ENCODE measurements around the gene HSD11B1.

HSD11B1 gene

GRCh38 chr1:209770636-209771415 lies 66.2 kb downstream of the HSD11B1 start:
- H4K20me1 ChIP-seq (ENCODE audit: insufficient read depth, low read length): peaks cover 18% of the 10 kb centered on the region
- H3K4me1 ChIP-seq (ENCODE audit: insufficient read depth, low read length): peaks cover 50% of the 10 kb centered on the region
- no peak overlapping the region; the same call in 1 of the 2 replicates for H3K27ac ChIP-seq (ENCODE audit: low read length)
- peaks cover 6% of the 10 kb centered on the region; the same call in 1 of the 2 replicates for H3K79me2 ChIP-seq (ENCODE audit: insufficient read depth, low read length)
- H2AFZ ChIP-seq (ENCODE audit: low read depth, low read length): no peak overlapping the region
- no peaks in the 10 kb centered on the region for H3K27me3 ChIP-seq (ENCODE audit: insufficient read depth, low read length, poor library complexity)
- H3K9ac ChIP-seq (ENCODE audit: low read depth, low read length): no peak overlapping the region
- H3K4me3 ChIP-seq (ENCODE audit: low read depth in 1 of 2, low read length in 2 of 2): peak overlapping the region in 1 of 2 experiments; percentile 51; a peak in 2 of 4 replicates
- H3K4me2 ChIP-seq (ENCODE audit: insufficient read depth, low read length): peak overlapping the region; percentile 72; the same call in 1 of the 2 replicates
- no peak for ATAC-seq (ENCODE audit: insufficient read depth, low read depth)
- peaks cover 36% of the 10 kb centered on the region for H3K36me3 ChIP-seq (ENCODE audit: insufficient read depth, low read length)
- H3K9me3 ChIP-seq (ENCODE audit: insufficient read depth, low read length, severe bottlenecking): no peaks in the 10 kb centered on the region
- no peak for TF ChIP-seq EZH2 (IDR thresholded peaks at IDR 0.05; ENCODE audit: borderline replicate concordance, low read depth, low read length, severe bottlenecking)
- no peak for TF ChIP-seq CTCF (IDR thresholded peaks at IDR 0.05; ENCODE audit: borderline replicate concordance, extremely low read depth, low read length, poor library complexity, severe bottlenecking)
- DNase-seq: no peak

- ATAC-seq (ENCODE audit: insufficient read depth, low read depth): no peak
Measured at GRCh38 chr1:209772126-209772525, 67.5 kb downstream of the HSD11B1 start.

GRCh38 chr1:209774592-209774991 lies 69.9 kb downstream of the HSD11B1 start:
- TF ChIP-seq EZH2 (IDR thresholded peaks at IDR 0.05; ENCODE audit: borderline replicate concordance, low read depth, low read length, severe bottlenecking) (no peak), CTCF (IDR thresholded peaks at IDR 0.05; ENCODE audit: borderline replicate concordance, extremely low read depth, low read length, poor library complexity, severe bottlenecking) (no peak)
- no peak for DNase-seq
- H3K9ac ChIP-seq (ENCODE audit: low read depth, low read length): no peak overlapping the region
- no peaks in the 10 kb centered on the region for H3K27me3 ChIP-seq (ENCODE audit: insufficient read depth, low read length, poor library complexity)
- H3K36me3 ChIP-seq (ENCODE audit: insufficient read depth, low read length): peaks cover 59% of the 10 kb centered on the region
- H3K27ac ChIP-seq (ENCODE audit: low read length): no peak overlapping the region; the same call in 1 of the 2 replicates
- no peak for ATAC-seq (ENCODE audit: insufficient read depth, low read depth)
- peaks cover 6% of the 10 kb centered on the region; the same call in 1 of the 2 replicates for H3K79me2 ChIP-seq (ENCODE audit: insufficient read depth, low read length)
- H3K4me1 ChIP-seq (ENCODE audit: insufficient read depth, low read length): peaks cover 12% of the 10 kb centered on the region
- no peaks in the 10 kb centered on the region for H3K9me3 ChIP-seq (ENCODE audit: insufficient read depth, low read length, severe bottlenecking)
- H2AFZ ChIP-seq (ENCODE audit: low read depth, low read length): no peak overlapping the region
- peaks cover 14% of the 10 kb centered on the region for H4K20me1 ChIP-seq (ENCODE audit: insufficient read depth, low read length)
- H3K4me3 ChIP-seq (ENCODE audit: low read depth in 1 of 2, low read length in 2 of 2): no peak overlapping the region
- H3K4me2 ChIP-seq (ENCODE audit: insufficient read depth, low read length): no peak overlapping the region

More at GRCh38 chr1:209772126-209772525, 67.5 kb downstream of the HSD11B1 start:
- Histone ChIP-seq H3K27ac (ENCODE audit: low read length) (no peak overlapping the region), H3K4me2 (ENCODE audit: insufficient read depth, low read length) (no peak overlapping the region), H3K9ac (ENCODE audit: low read depth, low read length) (no peak overlapping the region), H3K4me3 (ENCODE audit: low read depth in 1 of 2, low read length in 2 of 2) (no peak overlapping the region), H4K20me1 (ENCODE audit: insufficient read depth, low read length) (peaks cover 18% of the 10 kb centered on the region), H3K36me3 (ENCODE audit: insufficient read depth, low read length) (peaks cover 37% of the 10 kb centered on the region), H3K27me3 (ENCODE audit: insufficient read depth, low read length, poor library complexity) (no peaks in the 10 kb centered on the region), H2AFZ (ENCODE audit: low read depth, low read length) (no peak overlapping the region), H3K9me3 (ENCODE audit: insufficient read depth, low read length, severe bottlenecking) (no peaks in the 10 kb centered on the region), H3K79me2 (ENCODE audit: insufficient read depth, low read length) (peaks cover 6% of the 10 kb centered on the region; the same call in 1 of the 2 replicates), H3K4me1 (ENCODE audit: insufficient read depth, low read length) (peaks cover 37% of the 10 kb centered on the region)
- TF ChIP-seq EZH2 (IDR thresholded peaks at IDR 0.05; ENCODE audit: borderline replicate concordance, low read depth, low read length, severe bottlenecking) (no peak), CTCF (IDR thresholded peaks at IDR 0.05; ENCODE audit: borderline replicate concordance, extremely low read depth, low read length, poor library complexity, severe bottlenecking) (no peak)
- no peak for DNase-seq

All from DND-41 (cell line).